Measurements from ENCODE around the gene KIF23.

- TF ChIP-seq CTCF (IDR thresholded peaks at IDR 0.05) = no peak
- no peak for TF ChIP-seq POLR2A (IDR thresholded peaks at IDR 0.05)
- TF ChIP-seq EP300 (IDR thresholded peaks at IDR 0.05) = no peak
Observed at GRCh38 chr15:69433831-69434230, 19.7 kb downstream of the KIF23 start.
